ENCODE measurements around the gene TRPV3. TPM values are rescaled to one million over a fixed set of nuclear protein-coding genes. Genes with fewer than 3 reads are reported as not detected.
A peak's percentile ranks its signal among the peaks of the same experiment; 100 is the strongest.
"Not testable (repeated sequence)": the region's sequence is repeated elsewhere in the genome, so short reads cannot be mapped to it uniquely, and the experiment has no call there.

TRPV3 gene
- total and polyA plus RNA-seq, 9 of the 15 experiments (the other 6 are each of a cell fraction or from before 2014, with no cell fraction given): 0.03 to 0.42 (median 0.11) TPM; not detected in 1

DNA sequence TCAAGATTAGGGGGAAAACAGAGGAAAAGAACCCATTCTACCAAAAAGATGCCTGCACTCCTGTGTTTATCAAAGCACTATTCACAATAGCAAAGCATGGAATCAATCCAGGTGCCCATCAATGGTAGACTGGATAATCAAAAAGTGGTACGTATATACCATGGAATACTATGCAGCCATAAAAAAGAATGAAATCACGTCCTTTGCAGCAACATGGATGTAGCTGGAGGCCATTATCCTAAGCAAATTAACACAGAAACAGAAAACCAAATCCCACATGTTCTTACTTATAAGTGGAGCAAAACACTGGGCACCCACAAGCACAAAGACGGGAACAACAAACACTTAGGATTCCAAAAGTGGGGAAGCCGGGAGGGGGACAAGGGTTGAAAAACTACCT, 21.1 kb upstream of the TRPV3 start:
- TF ChIP-seq ZNF146 (CRISPR knock-in tag; IDR thresholded peaks at IDR 0.05; ENCODE audit: unreplicated experiment): peak; percentile 34
- H3K36me3 ChIP-seq (ENCODE audit: control insufficient read depth, insufficient read depth, low read length); FAIRE-seq; in situ Hi-C loops (cut with MboI); H3K9ac ChIP-seq (ENCODE audit: insufficient read depth in 1 of 2, low read depth in 2 of 2, low read length in 2 of 2); H3K79me2 ChIP-seq (ENCODE audit: control insufficient read depth, insufficient read depth, low read length); CTCF ChIA-PET (ENCODE audit: low intra/inter-chr PET ratio); DNase-seq (ENCODE audit: extremely low read depth in 1 of 4, low spot score in 3 of 4); H3K9me1 ChIP-seq (ENCODE audit: control insufficient read depth, insufficient read depth, low read length); ATAC-seq; H3K4me3 ChIP-seq; H3K4me1 ChIP-seq (replicated peaks in 1 of 2; ENCODE audit: control insufficient read depth in 2 of 2, insufficient read depth in 2 of 2, low read length in 2 of 2); H3K27ac ChIP-seq (ENCODE audit: extremely low read depth, low read depth, low read length); BruUV-seq (replicated peaks); intact Hi-C loops (cut with micrococcal nuclease); H3K9me3 ChIP-seq (replicated peaks; ENCODE audit: control insufficient read depth, insufficient read depth, low read depth, low read length); H4K20me1 ChIP-seq (replicated peaks; ENCODE audit: control insufficient read depth, insufficient read depth, low read length); POLR2A ChIA-PET; H3K4me2 ChIP-seq (ENCODE audit: insufficient read depth, low read length); H2AFZ ChIP-seq (ENCODE audit: low read depth, low read length): not testable (repeated sequence)
- peaks cover 0 to 12% of the 10 kb centered on the region in 2 experiments; a peak in 1 of 5 replicates for H3K27me3 ChIP-seq (ENCODE audit: control insufficient read depth in 2 of 2, insufficient read depth in 2 of 2, low read length in 2 of 2)
- 41% methylated on average over 4 of the region's 4 CpGs for WGBS (ENCODE audit: insufficient coverage, low coverage, missing lambda C conversion rate)

DNA sequence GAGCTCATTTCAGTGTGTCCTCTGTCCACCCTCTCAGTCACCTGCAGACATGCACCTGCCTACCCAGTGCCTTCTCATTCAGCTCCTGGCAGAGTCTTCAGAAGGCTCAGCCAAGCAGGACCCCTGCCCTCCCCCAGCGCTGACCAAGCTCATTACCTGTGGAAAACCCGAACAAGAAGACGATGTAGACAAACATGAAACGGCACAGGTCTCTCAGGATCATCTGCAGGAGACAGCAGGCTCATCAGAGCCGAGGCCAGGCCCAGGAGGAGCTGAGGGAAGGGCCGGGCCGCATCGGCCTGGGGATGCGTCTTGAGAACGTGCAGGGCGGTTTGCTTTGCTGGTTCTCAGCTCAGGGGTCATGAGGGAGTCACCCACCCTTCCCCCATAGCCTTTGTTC, 19.4 kb upstream of the TRPV3 start:
- WGBS (ENCODE audit: insufficient coverage, low coverage, missing lambda C conversion rate): 4% methylated on average over 5 of the region's 11 CpGs
- no peak for FAIRE-seq
- ATAC-seq: no peak
- TF ChIP-seq SRSF1 (IDR thresholded peaks at IDR 0.05; ENCODE audit: low read depth, low read length): no peak
- TF ChIP-seq SIN3A (IDR thresholded peaks at IDR 0.05; ENCODE audit: borderline replicate concordance in 2 of 2, control insufficient read depth in 1 of 2, low read depth in 2 of 2, low read length in 2 of 2): no peak
- TF ChIP-seq, protein P1, sequence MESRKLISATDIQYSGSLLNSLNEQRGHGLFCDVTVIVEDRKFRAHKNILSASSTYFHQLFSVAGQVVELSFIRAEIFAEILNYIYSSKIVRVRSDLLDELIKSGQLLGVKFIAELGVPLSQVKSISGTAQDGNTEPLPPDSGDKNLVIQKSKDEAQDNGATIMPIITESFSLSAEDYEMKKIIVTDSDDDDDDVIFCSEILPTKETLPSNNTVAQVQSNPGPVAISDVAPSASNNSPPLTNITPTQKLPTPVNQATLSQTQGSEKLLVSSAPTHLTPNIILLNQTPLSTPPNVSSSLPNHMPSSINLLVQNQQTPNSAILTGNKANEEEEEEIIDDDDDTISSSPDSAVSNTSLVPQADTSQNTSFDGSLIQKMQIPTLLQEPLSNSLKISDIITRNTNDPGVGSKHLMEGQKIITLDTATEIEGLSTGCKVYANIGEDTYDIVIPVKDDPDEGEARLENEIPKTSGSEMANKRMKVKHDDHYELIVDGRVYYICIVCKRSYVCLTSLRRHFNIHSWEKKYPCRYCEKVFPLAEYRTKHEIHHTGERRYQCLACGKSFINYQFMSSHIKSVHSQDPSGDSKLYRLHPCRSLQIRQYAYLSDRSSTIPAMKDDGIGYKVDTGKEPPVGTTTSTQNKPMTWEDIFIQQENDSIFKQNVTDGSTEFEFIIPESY (CRISPR knock-in tag; IDR thresholded peaks at IDR 0.05): no peak
- TF ChIP-seq, protein P2, sequence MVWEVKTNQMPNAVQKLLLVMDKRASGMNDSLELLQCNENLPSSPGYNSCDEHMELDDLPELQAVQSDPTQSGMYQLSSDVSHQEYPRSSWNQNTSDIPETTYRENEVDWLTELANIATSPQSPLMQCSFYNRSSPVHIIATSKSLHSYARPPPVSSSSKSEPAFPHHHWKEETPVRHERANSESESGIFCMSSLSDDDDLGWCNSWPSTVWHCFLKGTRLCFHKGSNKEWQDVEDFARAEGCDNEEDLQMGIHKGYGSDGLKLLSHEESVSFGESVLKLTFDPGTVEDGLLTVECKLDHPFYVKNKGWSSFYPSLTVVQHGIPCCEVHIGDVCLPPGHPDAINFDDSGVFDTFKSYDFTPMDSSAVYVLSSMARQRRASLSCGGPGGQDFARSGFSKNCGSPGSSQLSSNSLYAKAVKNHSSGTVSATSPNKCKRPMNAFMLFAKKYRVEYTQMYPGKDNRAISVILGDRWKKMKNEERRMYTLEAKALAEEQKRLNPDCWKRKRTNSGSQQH (CRISPR knock-in tag; IDR thresholded peaks at IDR 0.05): no peak
- TF ChIP-seq ZNF444 (CRISPR knock-in tag; IDR thresholded peaks at IDR 0.05): no peak
- TF ChIP-seq, protein P3, sequence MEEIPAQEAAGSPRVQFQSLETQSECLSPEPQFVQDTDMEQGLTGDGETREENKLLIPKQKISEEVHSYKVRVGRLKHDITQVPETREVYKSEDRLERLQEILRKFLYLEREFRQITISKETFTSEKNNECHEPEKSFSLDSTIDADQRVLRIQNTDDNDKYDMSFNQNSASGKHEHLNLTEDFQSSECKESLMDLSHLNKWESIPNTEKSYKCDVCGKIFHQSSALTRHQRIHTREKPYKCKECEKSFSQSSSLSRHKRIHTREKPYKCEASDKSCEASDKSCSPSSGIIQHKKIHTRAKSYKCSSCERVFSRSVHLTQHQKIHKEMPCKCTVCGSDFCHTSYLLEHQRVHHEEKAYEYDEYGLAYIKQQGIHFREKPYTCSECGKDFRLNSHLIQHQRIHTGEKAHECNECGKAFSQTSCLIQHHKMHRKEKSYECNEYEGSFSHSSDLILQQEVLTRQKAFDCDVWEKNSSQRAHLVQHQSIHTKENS (CRISPR knock-in tag; IDR thresholded peaks at IDR 0.05): no peak
- no peak for TF ChIP-seq RUNX1 (IDR thresholded peaks at IDR 0.05; ENCODE audit: low read depth)
- no peak for TF ChIP-seq ZNF184 (CRISPR knock-in tag; IDR thresholded peaks at IDR 0.05)
- TF ChIP-seq KDM4B (IDR thresholded peaks at IDR 0.05; ENCODE audit: borderline replicate concordance in 2 of 2, low read depth in 1 of 2): no peak
- no peak for TF ChIP-seq ZNF146 (CRISPR knock-in tag; IDR thresholded peaks at IDR 0.05; ENCODE audit: unreplicated experiment)

More for the DNA sequence above, 19.4 kb upstream of the TRPV3 start:
- in situ Hi-C loops (cut with MboI) (no loop called here), intact Hi-C loops (cut with micrococcal nuclease) (no loop called here)
- Histone ChIP-seq H3K9me3 (replicated peaks; ENCODE audit: control insufficient read depth, insufficient read depth, low read depth, low read length) (no peaks in the 10 kb centered on the region), H2AFZ (ENCODE audit: low read depth, low read length) (no peak overlapping the region), H3K27ac (ENCODE audit: extremely low read depth, low read depth, low read length) (no peak overlapping the region), H4K20me1 (replicated peaks; ENCODE audit: control insufficient read depth, insufficient read depth, low read length) (no peaks in the 10 kb centered on the region), H3K79me2 (ENCODE audit: control insufficient read depth, insufficient read depth, low read length) (no peaks in the 10 kb centered on the region), H3K9ac (ENCODE audit: insufficient read depth in 1 of 2, low read depth in 2 of 2, low read length in 2 of 2) (peak overlapping the region in 1 of 2 experiments; percentile 17; a peak in 1 of 4 replicates), H3K4me1 (replicated peaks in 1 of 2; ENCODE audit: control insufficient read depth in 2 of 2, insufficient read depth in 2 of 2, low read length in 2 of 2) (no peaks in the 10 kb centered on the region; a peak in 1 of 5 replicates), H3K9me1 (ENCODE audit: control insufficient read depth, insufficient read depth, low read length) (no peaks in the 10 kb centered on the region), H3K4me3 (no peak overlapping the region), H3K27me3 (ENCODE audit: control insufficient read depth in 2 of 2, insufficient read depth in 2 of 2, low read length in 2 of 2) (peaks cover 0 to 12% of the 10 kb centered on the region in 2 experiments; a peak in 1 of 5 replicates), H3K36me3 (ENCODE audit: control insufficient read depth, insufficient read depth, low read length) (no peaks in the 10 kb centered on the region), H3K4me2 (ENCODE audit: insufficient read depth, low read length) (no peak overlapping the region)
- ChIA-PET CTCF (ENCODE audit: low intra/inter-chr PET ratio) (no interaction called here), POLR2A (no interaction called here)
- DNase-seq (ENCODE audit: extremely low read depth in 1 of 4, low spot score in 3 of 4): no peak
- no TSS peak for BruUV-seq (replicated peaks)
